Kidney (tissue), 14 donors: ENCODE measurements around the gene GYPC. TPM values are rescaled to one million over a fixed set of nuclear protein-coding genes. Genes with fewer than 3 reads are reported as not detected.

ENCODE experiments used
- DNase-seq, 5 donors: peaks; one replicate each; pipeline ENCODE4 v3.0.0-alpha.2; 2013 to 2020
- FAIRE-seq: peaks from 2 replicates; lab custom pipeline; 2012; peaks lifted over from hg19 to GRCh38; lab: Jason Lieb, UNC
- H3K27ac ChIP-seq, 2 donors: one replicate each; pipeline ENCODE4 v1.7.0; 2013; ENCODE audit warnings: low read depth in 2 of 2, low read length in 2 of 2, inconsistent platforms in 1 of 2
- H3K27me3 ChIP-seq: one replicate; pipeline ENCODE4 v1.7.1; 2013; ENCODE audit warnings: low read length, inconsistent platforms; ENCODE audit not compliant: control insufficient read depth, insufficient read depth
- H3K36me3 ChIP-seq, 3 donors: one replicate each; pipeline versions ENCODE4 v1.7.0 to v1.7.1; 2013; ENCODE audit warnings: low read length in 3 of 3, control low read depth in 1 of 3, inconsistent platforms in 1 of 3; ENCODE audit not compliant: insufficient read depth in 3 of 3, control insufficient read depth in 2 of 3
- H3K4me1 ChIP-seq, 3 donors: one replicate each; pipeline versions ENCODE4 v1.7.0 to v1.7.1; 2013; ENCODE audit warnings: low read length in 3 of 3, inconsistent platforms in 1 of 3, low read depth in 1 of 3; ENCODE audit not compliant: control insufficient read depth in 2 of 3, insufficient read depth in 2 of 3
- H3K4me3 ChIP-seq, 3 donors: one replicate each; pipeline versions ENCODE4 v1.7.0 to v1.8.1; 2013; ENCODE audit warnings: low read length in 3 of 3, control low read depth in 1 of 3, inconsistent platforms in 1 of 3
- H3K9ac ChIP-seq, 3 donors: one replicate each; pipeline versions ENCODE4 v1.7.0 to v1.7.1; 2013; ENCODE audit warnings: low read length in 3 of 3, control low read depth in 1 of 3, inconsistent platforms in 1 of 3
- H3K9me3 ChIP-seq, 3 donors: one replicate each; pipeline versions ENCODE4 v1.7.0 to v1.7.1; 2013; ENCODE audit warnings: low read length in 3 of 3, control low read depth in 1 of 3, inconsistent platforms in 1 of 3; ENCODE audit not compliant: control insufficient read depth in 2 of 3, insufficient read depth in 1 of 3
- CTCF ChIP-seq: IDR thresholded peaks from 3 replicates; pipeline ENCODE4 v1.5.1; 2012; ENCODE audit warnings: mild to moderate bottlenecking, moderate library complexity, borderline replicate concordance; ENCODE audit not compliant: insufficient read depth; ENCODE audit errors: extremely low read depth
- intact Hi-C: fragments of 100-400 bp; cut with DNase I; formaldehyde crosslinking; loops from one replicate; pipeline ENCODE4 v1.11.1; 2022
- polyA plus RNA-seq: library from polyadenylated mRNA; stranded (reverse); fragments of 350-450 nt; fragmentation: Illumina TruSeq; extraction: RNeasy Lipid Tissue Mini Kit (QIAGEN cat#74804); gene quantifications from one replicate; pipeline ENCODE4 v1.2.3, GENCODE V29; 2014; ENCODE audit warnings: low read depth, low replicate concordance; ENCODE audit not compliant: insufficient read depth
- total RNA-seq: library from RNA; stranded (reverse); fragmentation: NEBNext Ultra II Directional; extraction: Animal tissue kit (Norgen Biotek cat#: 25700); gene quantifications from one replicate; pipeline ENCODE4 v1.2.1, GENCODE V29; 2021
- donor health status: control.
- donor health status: control.
- donor health status: control.
- donor health status: control.
- donor health status: control.
- donor health status: DM: yes; HTN: yes; CAD: no.
- donor health status: Normal renal cell carcinoma (clear cell type).

GYPC gene
- total and polyA plus RNA-seq, 2 donors from 2014 or later, result 51.1 to 61.9 TPM

- FAIRE-seq (no peak), DNase-seq (no peak)
- no peak overlapping the region for H3K4me3 ChIP-seq
- H3K9ac ChIP-seq, result no peak overlapping the region
- H3K36me3 ChIP-seq, result peaks cover 0 to 2% (median 0%) of the 10 kb centered on the region in 3 donors
- H3K4me1 ChIP-seq, result no peaks in the 10 kb centered on the region
- intact Hi-C loops, result no loop called here
- peaks cover 0 to 2% (median 0%) of the 10 kb centered on the region in 3 donors for H3K9me3 ChIP-seq
- no peak overlapping the region for H3K27ac ChIP-seq
- no peak for TF ChIP-seq CTCF
- H3K27me3 ChIP-seq, result no peaks in the 10 kb centered on the region
Measured at GRCh38 chr2:126681505-126681904, 25.5 kb downstream of the GYPC start.

DNA sequence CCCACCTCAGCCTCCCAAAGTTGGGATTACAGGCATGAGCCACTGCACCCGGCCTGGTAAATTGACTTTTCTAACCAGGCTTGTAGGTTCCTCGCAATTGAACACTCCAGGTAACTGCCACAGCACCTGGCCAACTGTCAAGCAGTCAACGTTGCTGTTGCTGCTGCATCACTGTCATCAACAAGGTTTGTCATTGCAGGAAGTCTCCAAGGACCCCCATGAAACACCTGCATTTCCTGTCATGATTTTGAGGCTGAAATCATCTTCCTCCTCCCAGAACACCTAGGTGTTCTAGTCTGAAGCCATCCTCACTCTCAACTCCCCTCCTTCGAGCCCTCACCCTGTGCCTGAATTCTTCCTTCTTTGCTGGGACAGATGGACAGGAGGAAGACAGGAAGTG, 29.7 kb downstream of the GYPC start:
- DNase-seq (no peak), FAIRE-seq (no peak)
- Histone ChIP-seq H3K9me3 (peaks cover 0 to 3% (median 0%) of the 10 kb centered on the region in 3 donors), H3K4me1 (no peaks in the 10 kb centered on the region), H3K9ac (no peak overlapping the region), H3K36me3 (peaks cover 0 to 2% (median 0%) of the 10 kb centered on the region in 3 donors), H3K27ac (no peak overlapping the region), H3K4me3 (no peak overlapping the region), H3K27me3 (no peaks in the 10 kb centered on the region)
- intact Hi-C loops, result no loop called here
- no peak for TF ChIP-seq CTCF

DNA sequence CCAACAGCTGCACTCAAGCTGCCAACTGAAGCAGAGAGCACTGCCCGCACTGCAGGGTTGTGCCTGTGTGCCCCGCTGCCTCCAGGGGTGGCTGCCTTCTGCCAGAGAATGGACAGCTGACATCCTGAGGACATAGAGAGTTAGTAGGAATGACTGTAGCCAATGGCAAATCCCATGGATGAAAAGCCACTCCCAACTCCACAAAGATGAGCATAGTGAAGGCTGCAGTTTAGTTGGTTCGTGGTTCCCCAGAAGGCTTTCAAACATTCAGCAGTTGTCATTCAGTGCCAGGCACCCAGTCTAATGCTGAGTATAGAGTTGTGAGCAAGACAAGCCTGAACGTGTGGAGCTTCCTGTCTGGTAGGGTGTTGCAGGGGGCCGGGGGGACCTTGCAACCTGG, 30.3 kb downstream of the GYPC start:
- Histone ChIP-seq H3K27me3 (no peaks in the 10 kb centered on the region), H3K4me3 (no peak overlapping the region), H3K4me1 (no peaks in the 10 kb centered on the region), H3K36me3 (peaks cover 0 to 2% (median 0%) of the 10 kb centered on the region in 3 donors), H3K27ac (no peak overlapping the region), H3K9me3 (peaks cover 0 to 3% (median 0%) of the 10 kb centered on the region in 3 donors), H3K9ac (no peak overlapping the region)
- intact Hi-C loops, result no loop called here
- FAIRE-seq (no peak), DNase-seq (no peak)
- TF ChIP-seq CTCF, result no peak
